Left lobe of liver (tissue), 2 donors: Measurements from ENCODE around the gene INTS11. TPM values are rescaled to one million over a fixed set of nuclear protein-coding genes. Genes with fewer than 3 reads are reported as not detected.

Source experiments
- ATAC-seq: fragments of 200-7000 bp; cut with Tn5 transposase; one replicate; pipeline ENCODE4 v1.9.1; 2020; ENCODE audit warnings: mild to moderate bottlenecking, moderate library complexity
- DNase-seq: peaks from one replicate; pipeline ENCODE4 v3.0.0-alpha.2; 2020; ENCODE audit warnings: low spot score
- total RNA-seq: library from RNA; stranded (reverse); gene quantifications from one replicate; pipeline ENCODE4 v1.2.1, GENCODE V29; 2021
- donor health status: DM: no; HTN: no; CAD: no; lungs with moderate emphysema.
- donor health status: DM: no; HTN: yes; CAD: no.

The INTS11 gene
- total RNA-seq, 1 donor from 2014 or later: 42.4 TPM

GRCh38 chr1:1303736-1304135 is 20.7 kb downstream of the INTS11 start:
- ATAC-seq (no peak), DNase-seq (no peak)

GRCh38 chr1:1302951-1303509 is 21.4 kb downstream of the INTS11 start:
- ATAC-seq: no peak
- DNase-seq: no peak

- ATAC-seq: no peak
- no peak for DNase-seq
Measured at GRCh38 chr1:1302006-1302430, 22.4 kb downstream of the INTS11 start.

GRCh38 chr1:1300352-1300739 is 24.1 kb downstream of the INTS11 start:
- DNase-seq (no peak), ATAC-seq (no peak)

GRCh38 chr1:1299686-1300351 is 24.6 kb downstream of the INTS11 start:
- DNase-seq (no peak), ATAC-seq (peak; percentile 9)

GRCh38 chr1:1298861-1299685 is 25.4 kb downstream of the INTS11 start:
- DNase-seq (no peak), ATAC-seq (peak; percentile 3)

- DNase-seq (no peak), ATAC-seq (no peak)
Measured at GRCh38 chr1:1297802-1298424, 26.5 kb downstream of the INTS11 start.

GRCh38 chr1:1296070-1297061 is 28.1 kb downstream of the INTS11 start:
- ATAC-seq: no peak
- DNase-seq: no peak

- DNase-seq (no peak), ATAC-seq (no peak)
Measured at GRCh38 chr1:1295154-1295923, 29.1 kb downstream of the INTS11 start.

GRCh38 chr1:1294250-1294890 is 30.1 kb downstream of the INTS11 start:
- DNase-seq (no peak), ATAC-seq (no peak)

GRCh38 chr1:1293263-1294249 is 30.9 kb downstream of the INTS11 start:
- ATAC-seq: no peak
- DNase-seq: no peak

- DNase-seq: no peak
- no peak for ATAC-seq
Measured at GRCh38 chr1:1292851-1293250, 31.6 kb downstream of the INTS11 start.

GRCh38 chr1:1292442-1292779 is 32.0 kb downstream of the INTS11 start:
- DNase-seq (no peak), ATAC-seq (no peak)

- ATAC-seq: peak; percentile 77
- peak; percentile 75 for DNase-seq
Measured at GRCh38 chr1:1291548-1292441, 32.7 kb downstream of the INTS11 start.

GRCh38 chr1:1291023-1291528 is 33.4 kb downstream of the INTS11 start:
- ATAC-seq (peak; percentile 71), DNase-seq (no peak)

GRCh38 chr1:1290238-1290731 is 34.2 kb downstream of the INTS11 start:
- DNase-seq: peak; percentile 80
- ATAC-seq: peak; percentile 80
